GM06990 (cell line): ENCODE results near the gene MME.

Source experiments
- DNase-seq: peaks from one replicate; pipeline ENCODE4 v3.0.0-alpha.2; 2011; ENCODE audit not compliant: insufficient read length; ENCODE audit errors: extremely low read depth
- H3K27me3 ChIP-seq: replicated peaks from 2 replicates; pipeline ENCODE4 v1.6.0; 2011; ENCODE audit warnings: low read length; ENCODE audit not compliant: control insufficient read depth, insufficient read depth
- H3K36me3 ChIP-seq: 2 replicates; pipeline ENCODE4 v1.5.1; 2011; ENCODE audit warnings: low read length; ENCODE audit not compliant: control insufficient read depth, insufficient read depth
- H3K4me3 ChIP-seq: replicated peaks from 2 replicates; pipeline ENCODE4 v1.5.1; 2011; ENCODE audit warnings: low read depth, mild to moderate bottlenecking, control low read depth, low read length
- TF ChIP-seq, protein P1 (sequence below): IDR thresholded peaks from 2 replicates; pipeline ENCODE4 v1.5.1; 2011; ENCODE audit warnings: low read length, control low read depth, mild to moderate bottlenecking, inconsistent platforms; ENCODE audit not compliant: insufficient read depth, poor library complexity, severe bottlenecking

MME gene

DNA sequence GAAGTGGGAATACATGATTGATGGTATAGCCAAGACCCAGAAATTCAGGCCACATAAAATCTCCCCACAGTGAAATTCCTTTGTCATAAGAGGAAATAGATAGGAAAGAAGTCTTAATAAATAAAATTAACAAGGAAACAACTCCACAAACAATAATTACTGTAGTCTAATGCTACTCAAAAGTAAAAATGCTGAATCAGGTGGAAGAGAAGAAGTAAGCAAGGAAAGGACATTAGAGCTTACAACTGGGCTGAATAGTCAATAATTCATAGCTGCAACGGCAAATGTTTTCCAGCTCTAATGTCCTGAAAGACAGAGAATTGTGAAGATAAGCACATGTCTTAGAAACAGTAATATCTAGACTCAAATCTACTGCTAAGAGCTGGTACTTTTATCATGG is 149.0 kb downstream of the MME start:
- Histone ChIP-seq H3K27me3 (no peaks in the 10 kb centered on the region), H3K4me3 (no peak overlapping the region), H3K36me3 (no peaks in the 10 kb centered on the region)
- TF ChIP-seq, protein P1, sequence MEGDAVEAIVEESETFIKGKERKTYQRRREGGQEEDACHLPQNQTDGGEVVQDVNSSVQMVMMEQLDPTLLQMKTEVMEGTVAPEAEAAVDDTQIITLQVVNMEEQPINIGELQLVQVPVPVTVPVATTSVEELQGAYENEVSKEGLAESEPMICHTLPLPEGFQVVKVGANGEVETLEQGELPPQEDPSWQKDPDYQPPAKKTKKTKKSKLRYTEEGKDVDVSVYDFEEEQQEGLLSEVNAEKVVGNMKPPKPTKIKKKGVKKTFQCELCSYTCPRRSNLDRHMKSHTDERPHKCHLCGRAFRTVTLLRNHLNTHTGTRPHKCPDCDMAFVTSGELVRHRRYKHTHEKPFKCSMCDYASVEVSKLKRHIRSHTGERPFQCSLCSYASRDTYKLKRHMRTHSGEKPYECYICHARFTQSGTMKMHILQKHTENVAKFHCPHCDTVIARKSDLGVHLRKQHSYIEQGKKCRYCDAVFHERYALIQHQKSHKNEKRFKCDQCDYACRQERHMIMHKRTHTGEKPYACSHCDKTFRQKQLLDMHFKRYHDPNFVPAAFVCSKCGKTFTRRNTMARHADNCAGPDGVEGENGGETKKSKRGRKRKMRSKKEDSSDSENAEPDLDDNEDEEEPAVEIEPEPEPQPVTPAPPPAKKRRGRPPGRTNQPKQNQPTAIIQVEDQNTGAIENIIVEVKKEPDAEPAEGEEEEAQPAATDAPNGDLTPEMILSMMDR = no peak
- DNase-seq = no peak

DNA sequence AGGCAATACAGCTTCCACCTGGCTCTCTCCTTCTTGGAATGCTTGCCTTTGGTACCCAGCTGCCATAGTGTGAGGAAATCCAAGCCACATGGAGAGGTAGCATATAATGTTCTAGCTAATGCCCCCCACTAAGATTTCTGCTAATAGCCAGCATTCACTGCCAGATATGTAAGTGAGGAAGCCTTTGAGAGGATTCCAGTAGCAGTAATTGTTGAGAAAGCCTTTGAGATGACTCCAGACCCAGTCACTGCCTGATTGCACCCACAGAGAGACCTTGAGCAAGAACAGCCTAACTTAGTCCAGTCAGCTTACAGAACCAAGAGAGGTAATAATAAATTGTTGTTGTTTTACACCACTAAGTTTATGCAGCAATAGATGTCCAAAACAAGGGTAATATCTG is 150.3 kb downstream of the MME start:
- no peak for DNase-seq
- Histone ChIP-seq H3K4me3 (no peak overlapping the region), H3K36me3 (no peaks in the 10 kb centered on the region), H3K27me3 (no peaks in the 10 kb centered on the region)
- TF ChIP-seq, protein P1 = no peak

DNA sequence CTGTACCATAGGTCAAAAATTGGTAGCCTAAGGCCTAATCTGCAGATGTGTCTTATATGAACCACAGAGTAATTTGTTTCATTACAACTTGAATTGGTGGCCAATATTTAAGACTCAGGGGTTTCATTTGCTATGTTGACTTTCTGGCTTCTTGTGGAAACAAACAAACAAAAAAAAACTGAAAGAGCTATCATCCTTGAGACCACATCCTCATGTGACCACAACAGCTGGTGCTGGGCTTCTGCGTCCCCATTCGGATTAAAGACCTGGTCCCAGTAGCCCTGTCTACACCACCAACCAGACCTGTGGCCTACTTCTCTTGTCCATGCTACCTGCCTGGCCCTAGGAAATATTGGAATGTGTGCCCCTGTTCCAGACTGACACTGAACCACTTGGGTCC is 151.7 kb downstream of the MME start:
- H3K4me3 ChIP-seq = no peak overlapping the region
- no peak for DNase-seq
- no peaks in the 10 kb centered on the region for H3K27me3 ChIP-seq
- TF ChIP-seq, protein P1 = no peak
- no peaks in the 10 kb centered on the region for H3K36me3 ChIP-seq

DNA sequence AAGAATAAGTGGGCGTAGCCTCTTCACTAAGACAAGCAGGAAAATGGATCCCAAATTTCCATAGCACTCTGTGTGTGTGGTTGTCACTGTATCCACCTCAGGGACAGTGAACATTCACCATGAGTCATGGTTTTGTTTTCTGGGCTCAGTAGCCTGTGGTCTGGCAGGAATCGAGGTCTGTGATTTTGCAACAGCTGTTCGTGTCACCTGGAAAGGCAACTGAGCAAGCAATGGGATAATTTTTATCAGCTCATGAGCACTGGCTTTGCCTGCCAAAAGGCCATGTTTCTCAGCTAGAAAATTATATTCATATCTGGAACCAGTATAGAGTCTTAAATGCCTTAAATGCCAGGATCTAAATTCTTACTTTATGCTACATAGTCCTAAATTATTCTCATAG is 152.5 kb downstream of the MME start:
- DNase-seq = no peak
- H3K36me3 ChIP-seq = no peaks in the 10 kb centered on the region
- no peak overlapping the region for H3K4me3 ChIP-seq
- no peaks in the 10 kb centered on the region for H3K27me3 ChIP-seq
- TF ChIP-seq, protein P1 = no peak

DNA sequence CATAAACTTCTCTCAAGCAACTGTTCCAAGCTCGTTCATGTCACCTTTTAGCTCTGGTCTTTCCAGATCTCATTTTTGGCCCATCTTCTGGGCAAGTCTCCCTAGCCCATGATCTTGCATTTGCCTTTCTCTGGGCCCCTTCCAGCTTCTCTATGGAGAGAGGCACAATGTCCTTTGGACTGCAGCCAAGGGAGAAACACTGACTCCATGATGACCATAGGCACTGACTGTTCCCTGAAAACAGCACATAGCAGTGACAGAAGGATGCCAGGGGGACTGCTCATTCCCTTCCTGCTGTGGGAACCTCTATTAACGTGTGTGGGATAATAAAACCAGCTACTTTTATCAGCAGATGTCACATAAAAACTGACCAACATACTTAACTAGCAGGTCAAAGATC is 153.1 kb downstream of the MME start:
- Histone ChIP-seq H3K4me3 (no peak overlapping the region), H3K27me3 (no peaks in the 10 kb centered on the region), H3K36me3 (no peaks in the 10 kb centered on the region)
- TF ChIP-seq, protein P1 = no peak
- DNase-seq = no peak
